Measurements from ENCODE around the gene TBX22. TPM values are rescaled to one million over a fixed set of nuclear protein-coding genes. Genes with fewer than 3 reads are reported as not detected.

TBX22 gene
- total RNA-seq = not detected
- under 1 TPM in 3 of 6 donors, not detected in 3; 0.11 to 0.14 (median 0.11) TPM for polyA plus RNA-seq (ENCODE audit: insufficient read length in 6 of 6)
- long read RNA-seq, donor 1 = 0 reads
- long read RNA-seq, donor 2 = 0 reads
- long read RNA-seq, donor 3 = 0 reads
- long read RNA-seq, donor 4 = 0 reads
- long read RNA-seq, donor 5 = 0 reads
- long read RNA-seq, donor 6 = 0 reads
- long read RNA-seq, donor 7 = 0 reads
- long read RNA-seq, donor 8 = 0 reads
- long read RNA-seq, donor 9 = 0 reads
- long read RNA-seq, donor 10 = 0 reads
- long read RNA-seq, donor 11 = 0 reads
- long read RNA-seq, donor 12 = 0 reads

GRCh38 chrX:80014141-80014940, at the start of gene TBX22:
Gene TBX22 (plus strand): TSS chrX:80014753. CDS start chrX:80022270, 7,517 bp downstream.
- no peaks in the 10 kb centered on the region for H3K9me3 ChIP-seq
- no peaks in the 10 kb centered on the region for H3K27me3 ChIP-seq
- intact Hi-C loops (cut with DNase I) = no loop called here
- DNase-seq (no peak), ATAC-seq (no peak)
- no peak for TF ChIP-seq CTCF (IDR thresholded peaks at IDR 0.05)
- H3K36me3 ChIP-seq = no peaks in the 10 kb centered on the region
- no peak within 1 kb of the TSS for H3K4me3 ChIP-seq
- no peak within 1 kb of the TSS for H3K27ac ChIP-seq
- no peaks in the 10 kb centered on the region for H3K4me1 ChIP-seq

GRCh38 chrX:79975605-79976004, 38.9 kb upstream of the TBX22 start:
- H3K27me3 ChIP-seq = no peaks in the 10 kb centered on the region
- no peaks in the 10 kb centered on the region for H3K36me3 ChIP-seq
- H3K4me3 ChIP-seq = no peak overlapping the region
- no peak for TF ChIP-seq CTCF (IDR thresholded peaks at IDR 0.05)
- no peak for ATAC-seq
- no peaks in the 10 kb centered on the region for H3K4me1 ChIP-seq
- H3K9me3 ChIP-seq = peaks cover 0 to 8% of the 10 kb centered on the region in 2 donors
- no peak overlapping the region for H3K27ac ChIP-seq
- no peak for DNase-seq
- intact Hi-C loops (cut with DNase I) = no loop called here

- Histone ChIP-seq H3K4me3 (no peak overlapping the region), H3K27me3 (no peaks in the 10 kb centered on the region), H3K36me3 (no peaks in the 10 kb centered on the region), H3K4me1 (no peaks in the 10 kb centered on the region), H3K27ac (no peak overlapping the region), H3K9me3 (no peaks in the 10 kb centered on the region)
- DNase-seq (no peak), ATAC-seq (no peak)
- intact Hi-C loops (cut with DNase I) = no loop called here
- no peak for TF ChIP-seq CTCF (IDR thresholded peaks at IDR 0.05)
These were observed 10.1 kb upstream of the TBX22 start for GRCh38 chrX:80004458-80004857.

- H3K27ac ChIP-seq = no peak overlapping the region
- ATAC-seq = no peak
- no peaks in the 10 kb centered on the region for H3K36me3 ChIP-seq
- TF ChIP-seq CTCF (IDR thresholded peaks at IDR 0.05) = no peak
- no peak overlapping the region for H3K4me3 ChIP-seq
- intact Hi-C loops (cut with DNase I) = no loop called here
- H3K27me3 ChIP-seq = no peaks in the 10 kb centered on the region
- H3K9me3 ChIP-seq = no peaks in the 10 kb centered on the region
- H3K4me1 ChIP-seq = no peaks in the 10 kb centered on the region
- no peak for DNase-seq
These were observed 3.0 kb upstream of the TBX22 start for GRCh38 chrX:80011522-80011921.

GRCh38 chrX:80016182-80016581, 1.6 kb downstream of the TBX22 start:
- ATAC-seq (no peak), DNase-seq (no peak)
- Histone ChIP-seq H3K4me3 (no peak overlapping the region), H3K4me1 (no peaks in the 10 kb centered on the region), H3K9me3 (no peaks in the 10 kb centered on the region), H3K27me3 (no peaks in the 10 kb centered on the region), H3K27ac (no peak overlapping the region), H3K36me3 (no peaks in the 10 kb centered on the region)
- no peak for TF ChIP-seq CTCF (IDR thresholded peaks at IDR 0.05)
- intact Hi-C loops (cut with DNase I) = no loop called here
